Endothelial cell of umbilical vein (primary cell): ENCODE measurements around the gene NAGPA.

Experiments used
- CTCF ChIP-seq, 2 donors: IDR thresholded peaks; 1 replicate in 1 of 2; 2 replicates in 1 of 2; pipeline ENCODE4 v1.5.1; 2011; ENCODE audit warnings: low read length in 2 of 2, mild to moderate bottlenecking in 2 of 2, moderate library complexity in 2 of 2, control low read depth in 1 of 2, inconsistent platforms in 1 of 2, low read depth in 1 of 2; ENCODE audit not compliant: insufficient read depth in 1 of 2; ENCODE audit errors: extremely low read depth in 1 of 2
- EZH2 ChIP-seq: IDR thresholded peaks from 2 replicates; pipeline ENCODE4 v1.6.1; 2012; ENCODE audit warnings: borderline replicate concordance, low read depth, mild to moderate bottlenecking, moderate library complexity, low read length, inconsistent platforms; ENCODE audit not compliant: severe bottlenecking
- JUN ChIP-seq: IDR thresholded peaks from 2 replicates; pipeline ENCODE4 v1.6.1; 2011; ENCODE audit warnings: borderline replicate concordance, low read depth; ENCODE audit not compliant: insufficient read length, insufficient read depth
- POLR2A ChIP-seq: IDR thresholded peaks from 2 replicates; pipeline ENCODE4 v1.6.1; 2012; ENCODE audit warnings: low read depth, mild to moderate bottlenecking, control low read depth, low read length
- POLR2AphosphoS5 ChIP-seq: IDR thresholded peaks from 2 replicates; pipeline ENCODE4 v1.6.1; 2012; ENCODE audit warnings: low read depth, mild to moderate bottlenecking, control low read depth, low read length, moderate library complexity; ENCODE audit not compliant: insufficient read depth

DNA sequence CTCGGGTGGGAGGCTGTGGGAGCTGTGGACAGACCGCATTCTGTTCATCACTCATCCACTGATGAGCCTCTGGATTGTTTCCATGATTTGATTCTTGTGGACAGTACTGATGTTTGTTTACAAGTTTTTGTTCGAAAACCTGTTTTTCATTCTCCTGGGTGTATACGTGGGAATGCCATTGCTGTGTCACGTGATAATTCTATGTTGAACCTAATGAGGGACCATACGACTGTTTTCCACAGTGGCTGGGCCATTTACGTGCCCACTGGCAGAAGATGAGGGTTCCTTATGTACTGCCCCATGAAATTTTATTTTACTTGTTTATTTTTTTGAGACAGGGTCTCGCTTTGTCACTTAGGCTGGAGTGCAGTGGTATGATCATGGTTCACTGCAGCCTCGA, 35.3 kb upstream of the NAGPA start:
- TF ChIP-seq POLR2AphosphoS5 (no peak), CTCF (IDR thresholded peaks at IDR 0.05; ENCODE audit: extremely low read depth in 1 of 2, insufficient read depth in 1 of 2, low read depth in 1 of 2, low read length in 2 of 2) (no peak), POLR2A (no peak), EZH2 (no peak), JUN (no peak)
